Measurements from ENCODE around the gene TMEM150B.

The TMEM150B gene

GRCh38 chr19:55362990-55363716 is 38.0 kb upstream of the TMEM150B start, which contains the start of gene GARIN5B:
GARIN5B (minus strand) TSS chr19:55363260; CDS start chr19:55363066, 194 bp downstream.
- TF ChIP-seq POLR2A (IDR thresholded peaks at IDR 0.05; ENCODE audit: low read length) (no peak), GATA1 (IDR thresholded peaks at IDR 0.05; ENCODE audit: low read depth, low read length) (no peak)

GRCh38 chr19:55362174-55362989 is 37.2 kb upstream of the TMEM150B start:
- DNase-seq = no peak
- no peak for TF ChIP-seq GATA1 (IDR thresholded peaks at IDR 0.05; ENCODE audit: low read depth, low read length)
- no peak for TF ChIP-seq POLR2A (IDR thresholded peaks at IDR 0.05; ENCODE audit: low read length)

More at GRCh38 chr19:55362990-55363716, 38.0 kb upstream of the TMEM150B start, which contains the start of gene GARIN5B:
- DNase-seq = no peak

- TF ChIP-seq GATA1 (IDR thresholded peaks at IDR 0.05; ENCODE audit: low read depth, low read length) (no peak), POLR2A (IDR thresholded peaks at IDR 0.05; ENCODE audit: low read length) (no peak)
- no peak for DNase-seq
Measured at GRCh38 chr19:55360902-55361301, 35.8 kb upstream of the TMEM150B start.

DNA sequence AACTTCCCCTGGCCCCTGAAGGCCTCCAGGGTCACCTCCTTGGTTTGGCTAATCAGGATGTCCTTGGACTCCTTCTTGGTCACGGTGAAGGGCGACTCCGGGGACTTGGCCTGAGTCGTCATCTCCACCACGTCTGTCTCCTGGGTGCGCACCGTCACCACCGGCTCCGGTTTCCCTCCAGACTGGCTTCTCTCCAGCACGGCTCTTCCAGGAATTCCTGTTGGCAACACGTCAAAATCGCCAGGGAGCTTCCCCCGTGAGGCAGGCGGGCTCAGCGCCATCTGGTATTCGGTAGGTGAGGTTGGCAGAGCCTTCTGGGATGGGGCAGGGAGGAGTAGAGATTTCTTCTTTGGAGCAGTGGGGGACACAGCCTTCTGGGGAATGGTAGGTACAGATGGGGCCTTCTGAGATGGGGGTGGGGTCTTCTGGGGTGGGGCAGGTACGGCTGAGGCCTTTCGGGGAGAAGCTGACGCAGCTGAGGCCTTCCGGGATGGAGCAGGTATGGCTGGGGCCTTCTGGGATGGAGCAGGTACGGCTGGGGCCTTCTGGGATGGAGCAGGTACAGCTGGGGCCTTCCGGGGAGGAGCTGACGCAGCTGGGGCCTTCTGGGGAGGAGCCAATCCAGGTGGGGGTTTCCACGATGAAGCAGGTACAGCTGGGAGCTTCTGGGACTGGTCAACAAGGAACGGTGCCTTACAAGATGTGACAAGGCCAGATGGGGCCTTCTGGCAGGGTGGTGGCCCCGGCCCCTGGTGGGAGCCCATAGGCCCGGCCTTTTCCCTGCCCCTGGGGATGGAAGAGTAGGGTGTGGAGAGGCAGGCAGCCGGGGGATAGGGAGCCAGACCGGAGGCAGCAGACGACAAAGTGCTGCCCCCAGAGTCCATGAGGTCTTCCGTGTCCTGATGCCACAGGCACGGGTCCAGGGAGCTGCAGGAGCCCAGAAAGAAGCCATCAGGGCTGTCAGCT is 34.1 kb upstream of the TMEM150B start:
- TF ChIP-seq GATA1 (IDR thresholded peaks at IDR 0.05; ENCODE audit: low read depth, low read length) (no peak), POLR2A (IDR thresholded peaks at IDR 0.05; ENCODE audit: low read length) (no peak)
- no peak for DNase-seq

GRCh38 chr19:55358493-55358892 is 33.4 kb upstream of the TMEM150B start:
- TF ChIP-seq GATA1 (IDR thresholded peaks at IDR 0.05; ENCODE audit: low read depth, low read length) (no peak), POLR2A (IDR thresholded peaks at IDR 0.05; ENCODE audit: low read length) (no peak)
- no peak for DNase-seq

- DNase-seq = no peak
- TF ChIP-seq POLR2A (IDR thresholded peaks at IDR 0.05; ENCODE audit: low read length) = no peak
Measured at GRCh38 chr19:55355213-55355821, 30.2 kb upstream of the TMEM150B start.

- TF ChIP-seq GATA1 (IDR thresholded peaks at IDR 0.05; ENCODE audit: low read depth, low read length) (no peak), POLR2A (IDR thresholded peaks at IDR 0.05; ENCODE audit: low read length) (no peak)
Measured at GRCh38 chr19:55354698-55355212, 29.6 kb upstream of the TMEM150B start, which contains the start of gene COX6B2. COX6B2 (minus strand) TSS chr19:55354719; CDS start chr19:55354521, 198 bp downstream.

GRCh38 chr19:55353803-55354697 is 28.9 kb upstream of the TMEM150B start:
- DNase-seq = peak; percentile 77 to 84
- no peak for TF ChIP-seq POLR2A (IDR thresholded peaks at IDR 0.05; ENCODE audit: low read length)
- TF ChIP-seq GATA1 (IDR thresholded peaks at IDR 0.05; ENCODE audit: low read depth, low read length) = no peak

More at GRCh38 chr19:55354698-55355212, 29.6 kb upstream of the TMEM150B start, which contains the start of gene COX6B2:
- DNase-seq = peak in 1 of 2 experiments; percentile 31

DNA sequence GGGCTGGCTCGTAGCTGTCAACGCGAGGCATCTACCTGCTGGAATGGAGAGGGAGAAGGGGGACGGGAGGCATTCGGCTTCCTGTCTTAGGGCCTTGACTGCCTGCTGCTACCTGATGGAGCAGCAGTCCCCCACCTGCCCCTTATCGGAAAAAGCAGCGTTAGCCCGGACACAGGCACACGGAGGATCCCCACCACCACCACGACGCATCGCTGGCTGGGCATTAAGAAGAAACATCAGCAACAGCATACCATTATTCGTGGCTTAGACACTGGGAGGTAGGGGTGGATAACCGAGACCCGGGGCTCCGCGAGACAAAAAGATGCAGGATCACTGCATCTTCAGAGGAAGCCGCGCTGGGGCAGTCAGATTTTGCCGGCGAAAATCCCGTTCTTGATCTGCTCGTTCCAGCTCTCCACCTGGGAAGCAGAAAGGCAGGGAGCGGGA is 28.2 kb upstream of the TMEM150B start:
- no peak for TF ChIP-seq GATA1 (IDR thresholded peaks at IDR 0.05; ENCODE audit: low read depth, low read length)
- TF ChIP-seq POLR2A (IDR thresholded peaks at IDR 0.05; ENCODE audit: low read length) = no peak
- no peak for DNase-seq

DNA sequence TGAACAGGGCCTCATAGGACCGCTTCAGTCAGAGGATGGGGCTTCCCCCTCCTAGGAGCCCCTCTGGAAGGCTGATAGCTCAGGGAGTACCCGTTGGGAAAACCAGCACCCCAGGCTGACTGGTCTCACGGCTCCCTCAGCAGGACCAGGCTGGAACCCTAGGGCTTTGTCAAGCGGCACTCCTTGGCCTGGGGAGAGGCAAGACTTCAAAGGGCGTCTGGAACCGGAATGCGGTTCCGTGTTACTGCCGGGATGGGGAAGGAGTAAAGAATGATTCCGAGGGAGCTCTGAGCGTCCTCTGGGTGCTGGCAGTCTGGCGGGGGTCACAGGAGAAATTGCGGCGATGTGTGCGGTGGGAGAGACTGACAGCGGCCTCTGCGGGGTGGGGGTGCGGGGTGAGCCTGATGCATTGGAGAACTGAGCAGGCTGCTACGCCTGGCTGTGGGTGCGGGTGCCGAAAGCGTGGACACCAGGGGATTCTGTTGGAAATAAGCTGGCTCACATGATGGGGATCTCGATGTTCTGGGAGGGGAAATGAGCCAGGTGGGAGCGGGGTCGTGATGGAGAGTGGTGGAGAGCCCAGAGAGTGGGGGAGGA is 27.5 kb upstream of the TMEM150B start:
- DNase-seq = no peak
- no peak for TF ChIP-seq GATA1 (IDR thresholded peaks at IDR 0.05; ENCODE audit: low read depth, low read length)
- no peak for TF ChIP-seq POLR2A (IDR thresholded peaks at IDR 0.05; ENCODE audit: low read length)

DNA sequence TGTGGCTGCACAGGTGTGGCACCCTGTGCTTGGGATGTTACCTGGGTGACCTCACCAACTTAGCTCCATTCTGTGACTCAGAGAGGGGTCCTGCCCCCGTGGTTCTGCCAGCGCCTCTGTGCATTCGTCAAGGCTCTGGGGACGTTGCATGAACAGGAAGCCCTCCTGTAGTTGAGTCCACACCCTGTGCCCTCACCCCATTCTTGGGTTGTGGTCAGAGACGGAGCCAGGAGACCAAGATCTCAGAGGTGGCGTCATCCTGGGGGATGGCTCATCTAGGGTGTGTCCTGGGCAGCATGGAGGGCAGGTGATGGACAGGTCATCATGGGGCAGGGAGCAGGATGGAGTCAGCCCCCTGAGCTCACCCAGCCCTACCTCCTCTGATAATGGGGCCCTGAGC is 26.9 kb upstream of the TMEM150B start:
- TF ChIP-seq POLR2A (IDR thresholded peaks at IDR 0.05; ENCODE audit: low read length) (no peak), GATA1 (IDR thresholded peaks at IDR 0.05; ENCODE audit: low read depth, low read length) (no peak)
- no peak for DNase-seq
